ENCODE data around the gene POLD2. TPM values are rescaled to one million over a fixed set of nuclear protein-coding genes. Genes with fewer than 3 reads are reported as not detected.

Gene POLD2
- total and polyA plus RNA-seq, 2 of the 13 experiments (the other 11 are each of a cell fraction or from before 2014, with no cell fraction given) = 87.6 to 95.1 TPM

- no peak overlapping the region for H3K4me2 ChIP-seq (ENCODE audit: low read depth, low read length)
- H3K4me1 ChIP-seq (ENCODE audit: insufficient read depth, low read length) = peaks cover 35% of the 10 kb centered on the region
- peak overlapping the region; percentile 23 for H2AFZ ChIP-seq (ENCODE audit: low read length)
- DNase-seq (ENCODE audit: low spot score) = no peak
- 80% methylated on average over 3 of the region's 3 CpGs for WGBS (ENCODE audit: low lambda C conversion rate)
- in situ Hi-C loops (cut with HindIII; ENCODE audit: extremely low pct_ligation_motif_present, low pct_unique_long_range_greater_than_20kb) (no loop called here), intact Hi-C loops (cut with micrococcal nuclease; ENCODE audit: unreplicated experiment) (loop anchor here (2.0 kb wide), 1 partner anchor 39 kb away; the partner anchor contains the start of gene POLD2)
- no TSS peak for BruUV-seq (replicated peaks)
- no peaks in the 10 kb centered on the region for H3K79me2 ChIP-seq (ENCODE audit: insufficient read depth, low read length)
- no peaks in the 10 kb centered on the region for H3K9me3 ChIP-seq (ENCODE audit: low read length)
- H3K27ac ChIP-seq (ENCODE audit: extremely low read length, insufficient read depth, low read length) = no peak overlapping the region
- no peak for TF ChIP-seq HCFC1 (IDR thresholded peaks at IDR 0.05; ENCODE audit: low read depth, low read length)
- TF ChIP-seq RFX1 (IDR thresholded peaks at IDR 0.05) = no peak
- TF ChIP-seq POLR2AphosphoS5 (IDR thresholded peaks at IDR 0.05; ENCODE audit: low read depth, low read length) = no peak
- CTCF ChIA-PET (ENCODE audit: low intra/inter-chr PET ratio, low total read pairs) = no interaction called here
- H3K4me3 ChIP-seq (replicated peaks in 1 of 3; ENCODE audit: insufficient read depth in 1 of 3, low read depth in 2 of 3, low read length in 3 of 3) = no peak overlapping the region
- H3K9ac ChIP-seq (ENCODE audit: insufficient read depth, low read depth, low read length) = no peak overlapping the region
- FAIRE-seq = no peak
- H4K20me1 ChIP-seq (ENCODE audit: insufficient read depth, low read length) = no peaks in the 10 kb centered on the region
- H3K27me3 ChIP-seq (ENCODE audit: control insufficient read depth in 1 of 2, insufficient read depth in 2 of 2, low read length in 2 of 2) = peaks cover 0 to 14% of the 10 kb centered on the region in 2 experiments; a peak in 2 of 5 replicates
- no peak for ATAC-seq
- POLR2A ChIA-PET = no interaction called here
- H3K36me3 ChIP-seq (replicated peaks in 1 of 2; ENCODE audit: control insufficient read depth in 1 of 2, insufficient read depth in 2 of 2, low read length in 2 of 2) = peaks cover 0 to 1% of the 10 kb centered on the region in 2 experiments; a peak in 1 of 5 replicates
Observed at GRCh38 chr7:44083796-44084195, 39.6 kb downstream of the POLD2 start.

GRCh38 chr7:44082541-44083207 lies 40.7 kb downstream of the POLD2 start:
- ChIA-PET CTCF (ENCODE audit: low intra/inter-chr PET ratio, low total read pairs) (no interaction called here), POLR2A (no interaction called here)
- H3K4me2 ChIP-seq (ENCODE audit: low read depth, low read length) = peak overlapping the region; percentile 95
- peak; percentile 97 for ATAC-seq
- H3K4me3 ChIP-seq (replicated peaks in 1 of 3; ENCODE audit: insufficient read depth in 1 of 3, low read depth in 2 of 3, low read length in 3 of 3) = peak overlapping the region; percentile 55 to 73 (median 71); a peak in 5 of 6 replicates
- BruUV-seq (replicated peaks) = no TSS peak
- H2AFZ ChIP-seq (ENCODE audit: low read length) = no peak overlapping the region
- DNase-seq (ENCODE audit: low spot score) = peak; percentile 98
- intact Hi-C loops (cut with micrococcal nuclease; ENCODE audit: unreplicated experiment) (loop anchor here (2.0 kb wide), 1 partner anchor 40 kb away; the partner anchor contains the start of gene POLD2), in situ Hi-C loops (cut with HindIII; ENCODE audit: extremely low pct_ligation_motif_present, low pct_unique_long_range_greater_than_20kb) (no loop called here)
- peaks cover 26% of the 10 kb centered on the region for H3K4me1 ChIP-seq (ENCODE audit: insufficient read depth, low read length)
- no peaks in the 10 kb centered on the region for H3K79me2 ChIP-seq (ENCODE audit: insufficient read depth, low read length)
- peaks cover 0 to 14% of the 10 kb centered on the region in 2 experiments; a peak in 2 of 5 replicates for H3K27me3 ChIP-seq (ENCODE audit: control insufficient read depth in 1 of 2, insufficient read depth in 2 of 2, low read length in 2 of 2)
- H3K9ac ChIP-seq (ENCODE audit: insufficient read depth, low read depth, low read length) = peak overlapping the region; percentile 62; the same call in 1 of the 2 replicates
- under 1% methylated on average over 17 of the region's 54 CpGs for WGBS (ENCODE audit: low lambda C conversion rate)
- H3K27ac ChIP-seq (ENCODE audit: extremely low read length, insufficient read depth, low read length) = peak overlapping the region; percentile 33
- H3K36me3 ChIP-seq (replicated peaks in 1 of 2; ENCODE audit: control insufficient read depth in 1 of 2, insufficient read depth in 2 of 2, low read length in 2 of 2) = peaks cover 3 to 10% of the 10 kb centered on the region in 2 experiments; a peak in 3 of 5 replicates
- peak; percentile 30 for FAIRE-seq
- H3K9me3 ChIP-seq (ENCODE audit: low read length) = no peaks in the 10 kb centered on the region
- no peaks in the 10 kb centered on the region for H4K20me1 ChIP-seq (ENCODE audit: insufficient read depth, low read length)
- TF ChIP-seq SMAD3 (CRISPR knock-in tag; IDR thresholded peaks at IDR 0.05) = 0 out of 2 replicates have a peak, but pooled peaks have one; percentile 10
- no peak for TF ChIP-seq SALL2 (CRISPR knock-in tag; IDR thresholded peaks at IDR 0.05)
- TF ChIP-seq PITX1 (CRISPR knock-in tag; IDR thresholded peaks at IDR 0.05) = 0 out of 2 replicates have a peak, but pooled peaks have one; percentile 28
- peak; percentile 55 for TF ChIP-seq POLR2G (IDR thresholded peaks at IDR 0.05; ENCODE audit: low read depth, low read length)
- TF ChIP-seq ZNF598 (CRISPR knock-in tag; IDR thresholded peaks at IDR 0.05; ENCODE audit: borderline replicate concordance) = no peak
- TF ChIP-seq ZNF124 (CRISPR knock-in tag; IDR thresholded peaks at IDR 0.05) = 0 out of 2 replicates have a peak, but pooled peaks have one; percentile 14
- no peak for TF ChIP-seq KDM4B (CRISPR knock-in tag; IDR thresholded peaks at IDR 0.05)
- 0 out of 2 replicates have a peak, but pooled peaks have one; percentile 16 for TF ChIP-seq BCL6 (CRISPR knock-in tag; IDR thresholded peaks at IDR 0.05)
- peak; percentile 56 for TF ChIP-seq MAX (IDR thresholded peaks at IDR 0.05)
- peak; percentile 3 for TF ChIP-seq ASH2L (IDR thresholded peaks at IDR 0.05; ENCODE audit: insufficient read length, low read depth, low read length)
- TF ChIP-seq ZBTB43 (CRISPR knock-in tag; conservative IDR thresholded peaks at IDR 0.05) = 0 out of 2 replicates have a peak, but pooled peaks have one; percentile 21
- 0 out of 2 replicates have a peak, but pooled peaks have one; percentile 41 for TF ChIP-seq ZFP37 (CRISPR knock-in tag; IDR thresholded peaks at IDR 0.05; ENCODE audit: borderline replicate concordance)
- TF ChIP-seq ZNF737 (CRISPR knock-in tag; IDR thresholded peaks at IDR 0.05; ENCODE audit: borderline replicate concordance) = no peak
- 0 out of 2 replicates have a peak, but pooled peaks have one; percentile 4 for TF ChIP-seq ZNF605 (CRISPR knock-in tag; IDR thresholded peaks at IDR 0.05)
